OCI-LY3 (cell line): ENCODE results near the gene DERA.

Experiments
- H2AFZ ChIP-seq: fragments of 200-600, 300-600 bp; shearing (Covaris generic); 2 replicates; pipeline ENCODE4 v1.6.0; 2014; ENCODE audit warnings: antibody characterized with exemption, low read depth, low read length
- H3K27ac ChIP-seq: fragments of 200-600, 300-600 bp; sonication (generic); 2 replicates; pipeline ENCODE4 v1.5.1; 2014; ENCODE audit warnings: mild to moderate bottlenecking, low read length, moderate library complexity, mixed read lengths
- H3K27me3 ChIP-seq: fragments of 200-600, 300-600 bp; sonication (generic); 2 replicates; pipeline ENCODE4 v1.6.1; 2014; ENCODE audit warnings: low read depth, low read length, mixed read lengths
- H3K36me3 ChIP-seq: fragments of 200-600, 300-600 bp; sonication (generic); replicated peaks from 2 replicates; pipeline ENCODE3; 2014; ENCODE audit warnings: low read depth, low read length, mixed read lengths
- H3K4me1 ChIP-seq: fragments of 300-600, 200-600 bp; sonication (generic); 2 replicates; pipeline ENCODE4 v1.6.1; 2014; ENCODE audit warnings: low read length, mixed read lengths
- H3K4me2 ChIP-seq: fragments of 200-600, 300-600 bp; sonication (generic); 2 replicates; pipeline ENCODE4 v1.6.1; 2014; ENCODE audit warnings: low read length, mixed read lengths
- H3K4me3 ChIP-seq: fragments of 300-600, 200-600 bp; sonication (generic); 2 replicates; pipeline ENCODE4 v1.5.1; 2014; ENCODE audit warnings: antibody characterized with exemption, mild to moderate bottlenecking, low read length, moderate library complexity
- H3K79me2 ChIP-seq: fragments of 300-600, 200-600 bp; shearing (Covaris generic); 2 replicates; pipeline ENCODE4 v1.6.1; 2014; ENCODE audit warnings: mild to moderate bottlenecking, low read length, mixed read lengths
- H3K9ac ChIP-seq: fragments of 300-600, 200-600 bp; shearing (Covaris generic); 2 replicates; pipeline ENCODE4 v1.6.0; 2014; ENCODE audit warnings: mild to moderate bottlenecking, low read length, moderate library complexity
- H3K9me3 ChIP-seq: fragments of 200-600, 300-600 bp; shearing (Covaris generic); 2 replicates; pipeline ENCODE4 v1.6.1; 2014; ENCODE audit warnings: low read length, mixed read lengths; ENCODE audit not compliant: insufficient read depth
- H4K20me1 ChIP-seq: fragments of 200-600, 300-600 bp; sonication (generic); 2 replicates; pipeline ENCODE4 v1.6.1; 2016; ENCODE audit warnings: low read length, mixed read lengths; ENCODE audit not compliant: insufficient read depth
- EZH2phosphoT487 ChIP-seq: fragments of 200-600 bp; shearing (Covaris generic); IDR thresholded peaks from 2 replicates; pipeline ENCODE4 v1.6.1; 2018; ENCODE audit warnings: antibody characterized with exemption, mixed run types, low read depth
- TF ChIP-seq, protein P1 (sequence below): fragments of 200-600, 300-600 bp; sonication (generic); IDR thresholded peaks from 2 replicates; pipeline ENCODE4 v1.5.1; 2014; ENCODE audit warnings: antibody characterized with exemption, low read length, low read depth

Gene DERA

DNA sequence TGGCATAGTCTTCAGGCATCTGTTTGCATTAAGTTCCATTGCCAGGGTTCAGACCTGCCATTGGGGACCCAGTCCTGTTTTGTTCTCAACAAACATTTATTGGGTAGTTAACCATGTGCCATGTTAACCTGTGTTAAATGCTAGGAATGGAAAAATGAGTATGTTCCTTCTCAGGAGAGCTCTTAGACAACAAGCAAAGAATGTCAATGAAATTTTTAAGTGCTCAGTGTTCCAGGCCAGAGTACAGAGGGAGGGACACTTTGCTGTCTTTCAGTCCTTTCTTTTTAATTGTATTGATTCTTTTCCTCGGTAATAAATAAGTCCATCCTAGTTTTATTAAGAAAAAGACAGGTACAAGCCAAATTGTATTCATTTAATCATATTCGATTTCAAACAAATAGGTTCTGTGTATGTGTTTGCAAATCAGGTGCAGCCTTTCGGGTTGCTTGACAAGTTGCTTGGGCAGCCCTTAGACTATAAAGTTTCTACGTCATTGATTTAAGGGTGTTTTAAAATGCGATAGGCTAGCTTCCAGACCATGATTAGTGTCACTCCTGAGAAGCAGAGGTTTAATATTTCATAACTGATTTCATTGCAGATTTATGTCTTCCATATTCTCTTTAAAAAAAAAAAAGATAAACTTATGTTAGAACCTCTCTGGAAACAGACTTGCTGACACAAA lies 123.1 kb downstream of the DERA start:
- no peaks in the 10 kb centered on the region for H3K4me1 ChIP-seq

DNA sequence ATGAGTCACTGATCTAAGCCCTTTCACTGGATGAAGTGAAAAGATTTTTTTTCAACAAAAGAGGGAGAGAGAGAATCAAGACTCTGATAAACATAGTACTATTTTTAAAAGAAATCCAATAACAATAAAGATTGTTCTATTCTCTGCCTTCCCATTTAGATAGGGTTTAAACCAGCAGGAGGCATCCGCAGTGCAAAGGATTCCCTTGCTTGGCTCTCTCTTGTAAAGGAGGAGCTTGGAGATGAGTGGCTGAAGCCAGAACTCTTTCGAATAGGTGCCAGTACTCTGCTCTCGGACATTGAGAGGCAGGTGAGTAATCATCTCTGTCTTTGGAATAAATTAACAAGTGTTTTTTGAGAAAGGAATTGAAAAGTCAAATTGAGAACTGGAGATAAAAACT lies 124.9 kb downstream of the DERA start:
- no peak overlapping the region for H3K27ac ChIP-seq
- H3K36me3 ChIP-seq = no peaks in the 10 kb centered on the region

More for the DNA sequence above, 123.1 kb downstream of the DERA start:
- H4K20me1 ChIP-seq = no peaks in the 10 kb centered on the region
- no peak for TF ChIP-seq EZH2phosphoT487
- TF ChIP-seq, protein P1, sequence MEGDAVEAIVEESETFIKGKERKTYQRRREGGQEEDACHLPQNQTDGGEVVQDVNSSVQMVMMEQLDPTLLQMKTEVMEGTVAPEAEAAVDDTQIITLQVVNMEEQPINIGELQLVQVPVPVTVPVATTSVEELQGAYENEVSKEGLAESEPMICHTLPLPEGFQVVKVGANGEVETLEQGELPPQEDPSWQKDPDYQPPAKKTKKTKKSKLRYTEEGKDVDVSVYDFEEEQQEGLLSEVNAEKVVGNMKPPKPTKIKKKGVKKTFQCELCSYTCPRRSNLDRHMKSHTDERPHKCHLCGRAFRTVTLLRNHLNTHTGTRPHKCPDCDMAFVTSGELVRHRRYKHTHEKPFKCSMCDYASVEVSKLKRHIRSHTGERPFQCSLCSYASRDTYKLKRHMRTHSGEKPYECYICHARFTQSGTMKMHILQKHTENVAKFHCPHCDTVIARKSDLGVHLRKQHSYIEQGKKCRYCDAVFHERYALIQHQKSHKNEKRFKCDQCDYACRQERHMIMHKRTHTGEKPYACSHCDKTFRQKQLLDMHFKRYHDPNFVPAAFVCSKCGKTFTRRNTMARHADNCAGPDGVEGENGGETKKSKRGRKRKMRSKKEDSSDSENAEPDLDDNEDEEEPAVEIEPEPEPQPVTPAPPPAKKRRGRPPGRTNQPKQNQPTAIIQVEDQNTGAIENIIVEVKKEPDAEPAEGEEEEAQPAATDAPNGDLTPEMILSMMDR = no peak
- H3K9ac ChIP-seq = no peak overlapping the region
- no peak overlapping the region for H3K27ac ChIP-seq
- H2AFZ ChIP-seq = no peak overlapping the region
- H3K9me3 ChIP-seq = no peaks in the 10 kb centered on the region
- H3K4me3 ChIP-seq = no peak overlapping the region
- no peaks in the 10 kb centered on the region for H3K36me3 ChIP-seq
- no peak overlapping the region for H3K4me2 ChIP-seq
- no peaks in the 10 kb centered on the region for H3K79me2 ChIP-seq
- H3K27me3 ChIP-seq = no peaks in the 10 kb centered on the region

DNA sequence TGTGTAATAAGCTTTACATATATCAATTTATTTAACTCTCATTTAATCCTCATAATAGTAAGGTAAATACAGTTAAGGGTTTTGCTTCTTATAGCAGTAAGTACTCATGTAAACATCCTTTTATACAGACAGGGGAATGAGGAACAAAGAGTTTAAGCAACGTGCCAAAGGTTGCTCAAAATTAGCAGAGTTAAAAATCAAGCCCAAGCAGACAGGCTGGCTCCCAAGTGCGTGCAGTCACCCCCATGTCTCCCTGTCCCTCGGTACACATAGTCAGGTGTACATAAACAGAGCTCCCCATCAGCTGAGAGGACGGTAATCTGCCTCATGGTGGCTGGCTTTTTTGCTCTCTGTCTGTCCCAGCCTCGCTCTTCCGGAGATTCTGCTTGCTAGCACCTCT lies 126.4 kb downstream of the DERA start:
- TF ChIP-seq EZH2phosphoT487 = no peak
- TF ChIP-seq, protein P1 = no peak
- Histone ChIP-seq H3K79me2 (no peaks in the 10 kb centered on the region), H3K9ac (no peak overlapping the region), H4K20me1 (no peaks in the 10 kb centered on the region), H3K27me3 (no peaks in the 10 kb centered on the region), H3K9me3 (no peaks in the 10 kb centered on the region), H3K4me3 (no peak overlapping the region), H3K4me2 (no peak overlapping the region), H3K36me3 (no peaks in the 10 kb centered on the region), H3K4me1 (no peaks in the 10 kb centered on the region), H2AFZ (no peak overlapping the region), H3K27ac (no peak overlapping the region)

More for the DNA sequence above, 124.9 kb downstream of the DERA start:
- Histone ChIP-seq H3K4me3 (no peak overlapping the region), H3K27me3 (no peaks in the 10 kb centered on the region), H3K4me1 (no peaks in the 10 kb centered on the region), H2AFZ (no peak overlapping the region), H3K9ac (no peak overlapping the region), H3K4me2 (no peak overlapping the region), H4K20me1 (no peaks in the 10 kb centered on the region), H3K9me3 (no peaks in the 10 kb centered on the region), H3K79me2 (no peaks in the 10 kb centered on the region)
- TF ChIP-seq, protein P1 = no peak
- TF ChIP-seq EZH2phosphoT487 = no peak

DNA sequence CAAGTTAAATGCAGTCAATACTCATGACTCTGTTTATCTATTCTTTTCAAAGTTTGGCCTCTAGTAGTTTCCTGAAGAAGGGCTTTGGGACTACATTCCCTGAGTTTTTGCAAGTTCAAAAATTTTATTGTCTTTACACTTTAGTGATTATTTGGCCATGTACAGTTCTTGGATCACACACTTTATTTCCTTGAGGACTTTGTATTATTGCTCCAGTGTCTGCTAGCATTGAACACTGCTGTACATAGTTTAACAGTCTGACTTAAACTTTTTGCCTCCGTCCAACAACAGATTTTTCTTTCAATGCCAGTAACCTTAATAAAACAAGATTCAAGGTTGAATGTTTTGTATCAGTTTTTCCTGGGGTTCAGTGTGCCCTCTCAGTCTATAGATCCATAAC lies 132.3 kb downstream of the DERA start:
- no peaks in the 10 kb centered on the region for H3K27me3 ChIP-seq
- no peaks in the 10 kb centered on the region for H3K36me3 ChIP-seq
- no peak overlapping the region for H3K4me2 ChIP-seq
- no peaks in the 10 kb centered on the region for H3K79me2 ChIP-seq
- H2AFZ ChIP-seq = no peak overlapping the region
- H4K20me1 ChIP-seq = no peaks in the 10 kb centered on the region
- no peak for TF ChIP-seq EZH2phosphoT487
- TF ChIP-seq, protein P1 = no peak
- H3K9ac ChIP-seq = no peak overlapping the region
- H3K4me3 ChIP-seq = no peak overlapping the region
- H3K9me3 ChIP-seq = peaks cover 4% of the 10 kb centered on the region; the same call in 1 of the 2 replicates
- no peak overlapping the region for H3K27ac ChIP-seq
- no peaks in the 10 kb centered on the region for H3K4me1 ChIP-seq
